ENCODE results near the gene CCDC198. TPM values are rescaled to one million over a fixed set of nuclear protein-coding genes. Genes with fewer than 3 reads are reported as not detected.

The CCDC198 gene
- polyA plus RNA-seq = 10 to 100 TPM in 1 of 3 donors, not detected in 2; 19.1 TPM

GRCh38 chr14:57493467-57494181 is at the start of gene CCDC198:
Gene CCDC198 (minus strand): TSS chr14:57493857. CDS start chr14:57493715, 142 bp downstream.
- 20 to 52% (median 51%) methylated on average over 6 of the region's 6 CpGs for WGBS, 3 donors
- H3K27ac ChIP-seq (ENCODE audit: low read depth, low read length) = no peak within 1 kb of the TSS

GRCh38 chr14:57533214-57533613 is 39.6 kb upstream of the CCDC198 start:
- no peak overlapping the region for H3K27ac ChIP-seq (ENCODE audit: low read depth, low read length)
- 58 to 79% (median 69%) methylated on average over 1 of the region's 1 CpG for WGBS, 3 donors

- no peak overlapping the region for H3K27ac ChIP-seq (ENCODE audit: low read depth, low read length)
Observed at GRCh38 chr14:57530571-57530970, 36.9 kb upstream of the CCDC198 start.

- WGBS, 3 donors = 51 to 67% (median 66%) methylated on average over 3 of the region's 3 CpGs
- H3K27ac ChIP-seq (ENCODE audit: low read depth, low read length) = no peak overlapping the region
Observed at GRCh38 chr14:57526942-57527341, 33.3 kb upstream of the CCDC198 start.

GRCh38 chr14:57519043-57519442 is 25.4 kb upstream of the CCDC198 start:
- H3K27ac ChIP-seq (ENCODE audit: low read depth, low read length) = no peak overlapping the region

- WGBS, 3 donors = 37 to 43% (median 42%) methylated on average over 3 of the region's 3 CpGs
- H3K27ac ChIP-seq (ENCODE audit: low read depth, low read length) = no peak overlapping the region
Observed at GRCh38 chr14:57512220-57512619, 18.6 kb upstream of the CCDC198 start.

- H3K27ac ChIP-seq (ENCODE audit: low read depth, low read length) = no peak overlapping the region
- 85 to 86% (median 85%) methylated on average over 2 of the region's 2 CpGs for WGBS, 3 donors
Observed at GRCh38 chr14:57508756-57509155, 15.1 kb upstream of the CCDC198 start.

- no peak overlapping the region for H3K27ac ChIP-seq (ENCODE audit: low read depth, low read length)
Observed at GRCh38 chr14:57502586-57503254, 9.1 kb upstream of the CCDC198 start.

GRCh38 chr14:57501039-57501557 is 7.4 kb upstream of the CCDC198 start:
- 37 to 55% (median 53%) methylated on average over 2 of the region's 2 CpGs for WGBS, 3 donors
- H3K27ac ChIP-seq (ENCODE audit: low read depth, low read length) = no peak overlapping the region

More at GRCh38 chr14:57502586-57503254, 9.1 kb upstream of the CCDC198 start:
- 66 to 74% (median 72%) methylated on average over 8 of the region's 8 CpGs for WGBS, 3 donors

- no peak overlapping the region for H3K27ac ChIP-seq (ENCODE audit: low read depth, low read length)
Observed at GRCh38 chr14:57498659-57499058, 5.0 kb upstream of the CCDC198 start.

GRCh38 chr14:57498035-57498434 is 4.4 kb upstream of the CCDC198 start:
- no peak overlapping the region for H3K27ac ChIP-seq (ENCODE audit: low read depth, low read length)
- 91 to 94% (median 92%) methylated on average over 4 of the region's 4 CpGs for WGBS, 3 donors

- H3K27ac ChIP-seq (ENCODE audit: low read depth, low read length) = no peak overlapping the region
- WGBS, 3 donors = 68 to 94% (median 74%) methylated on average over 2 of the region's 2 CpGs
Observed at GRCh38 chr14:57495416-57495815, 1.8 kb upstream of the CCDC198 start.

- WGBS, 3 donors = 22 to 38% (median 37%) methylated on average over 2 of the region's 2 CpGs
- no peak overlapping the region for H3K27ac ChIP-seq (ENCODE audit: low read depth, low read length)
Observed at GRCh38 chr14:57492859-57493258, 798 bp downstream of the CCDC198 start.

- no peak overlapping the region for H3K27ac ChIP-seq (ENCODE audit: low read depth, low read length)
- WGBS, 3 donors = 67 to 84% (median 78%) methylated on average over 1 of the region's 1 CpG
Observed at GRCh38 chr14:57491640-57492039, 2.0 kb downstream of the CCDC198 start.

- 45 to 78% (median 46%) methylated on average over 1 of the region's 1 CpG for WGBS, 3 donors
- H3K27ac ChIP-seq (ENCODE audit: low read depth, low read length) = no peak overlapping the region
Observed at GRCh38 chr14:57487771-57488170, 5.9 kb downstream of the CCDC198 start.

- 26 to 33% (median 32%) methylated on average over 3 of the region's 3 CpGs for whole genome bisulfite sequencing, 3 donors
- H3K27ac ChIP-seq (ENCODE audit: low read depth, low read length) = no peak overlapping the region
Observed at GRCh38 chr14:57486767-57487379, 6.8 kb downstream of the CCDC198 start.

GRCh38 chr14:57485635-57486034 is 8.0 kb downstream of the CCDC198 start:
- no peak overlapping the region for H3K27ac ChIP-seq (ENCODE audit: low read depth, low read length)

- no peak overlapping the region for H3K27ac ChIP-seq (ENCODE audit: low read depth, low read length)
- WGBS, 3 donors = 46 to 49% (median 47%) methylated on average over 3 of the region's 3 CpGs
Observed at GRCh38 chr14:57482120-57482519, 11.5 kb downstream of the CCDC198 start.

GRCh38 chr14:57480051-57480450 is 13.6 kb downstream of the CCDC198 start:
- no peak overlapping the region for H3K27ac ChIP-seq (ENCODE audit: low read depth, low read length)
- WGBS, 3 donors = 92 to 100% (median 96%) methylated on average over 1 of the region's 1 CpG

All from adipose tissue (tissue), 3 donors.